ENCODE data around the gene LCOR. TPM values are rescaled to one million over a fixed set of nuclear protein-coding genes. Genes with fewer than 3 reads are reported as not detected.

LCOR gene
- total and polyA plus RNA-seq, 8 donors = 4.5 to 34.2 (median 19.5) TPM

GRCh38 chr10:97039538-97040247 is 207.6 kb downstream of the LCOR start:
- H3K4me3 ChIP-seq = no peak overlapping the region
- ATAC-seq = no peak
- H3K4me1 ChIP-seq = no peaks in the 10 kb centered on the region
- WGBS, 2 donors = 80 to 85% methylated on average over 15 to 16 of the region's 16 CpGs
- no peaks in the 10 kb centered on the region for H3K9me3 ChIP-seq
- no peak for FAIRE-seq
- no peaks in the 10 kb centered on the region for H3K27me3 ChIP-seq
- no peak for DNase-seq
- H3K36me3 ChIP-seq = no peaks in the 10 kb centered on the region
- no peak overlapping the region for H3K27ac ChIP-seq
- TF ChIP-seq CTCF (IDR thresholded peaks at IDR 0.05) = no peak
- intact Hi-C loops (cut with DNase I) = no loop called here

GRCh38 chr10:97040248-97040584 is 208.1 kb downstream of the LCOR start:
- ATAC-seq (no peak), FAIRE-seq (no peak), DNase-seq (no peak)
- H3K27me3 ChIP-seq = no peaks in the 10 kb centered on the region
- no peak overlapping the region for H3K4me3 ChIP-seq
- intact Hi-C loops (cut with DNase I) = no loop called here
- TF ChIP-seq CTCF (IDR thresholded peaks at IDR 0.05) = no peak
- H3K36me3 ChIP-seq = no peaks in the 10 kb centered on the region
- no peaks in the 10 kb centered on the region for H3K9me3 ChIP-seq
- 89 to 92% methylated on average over 9 of the region's 9 CpGs for WGBS, 2 donors
- H3K27ac ChIP-seq = no peak overlapping the region
- no peaks in the 10 kb centered on the region for H3K4me1 ChIP-seq

- Histone ChIP-seq H3K27me3 (no peaks in the 10 kb centered on the region), H3K4me1 (no peaks in the 10 kb centered on the region), H3K27ac (no peak overlapping the region), H3K9me3 (no peaks in the 10 kb centered on the region), H3K4me3 (no peak overlapping the region), H3K36me3 (no peaks in the 10 kb centered on the region)
- no peak for ATAC-seq
- FAIRE-seq = no peak
- WGBS, 2 donors = 69 to 80% methylated on average over 8 of the region's 8 CpGs
- intact Hi-C loops (cut with DNase I) = no loop called here
- no peak for DNase-seq
- no peak for TF ChIP-seq CTCF (IDR thresholded peaks at IDR 0.05)
Observed at GRCh38 chr10:97040706-97041105, 208.6 kb downstream of the LCOR start.

- 85 to 88% methylated on average over 5 of the region's 5 CpGs for WGBS, 2 donors
- Histone ChIP-seq H3K27me3 (no peaks in the 10 kb centered on the region), H3K4me3 (no peak overlapping the region), H3K4me1 (no peaks in the 10 kb centered on the region), H3K27ac (no peak overlapping the region), H3K36me3 (no peaks in the 10 kb centered on the region), H3K9me3 (no peaks in the 10 kb centered on the region)
- ATAC-seq = no peak
- intact Hi-C loops (cut with DNase I) = no loop called here
- no peak for TF ChIP-seq CTCF (IDR thresholded peaks at IDR 0.05)
- FAIRE-seq = no peak
- no peak for DNase-seq
Observed at GRCh38 chr10:97042081-97042480, 210.0 kb downstream of the LCOR start.

GRCh38 chr10:97042716-97043562 is 210.8 kb downstream of the LCOR start:
- no peak overlapping the region for H3K4me3 ChIP-seq
- no peaks in the 10 kb centered on the region for H3K4me1 ChIP-seq
- whole genome bisulfite sequencing, 2 donors = 81 to 90% methylated on average over 38 of the region's 38 CpGs
- FAIRE-seq (no peak), DNase-seq (no peak), ATAC-seq (no peak)
- no peaks in the 10 kb centered on the region for H3K27me3 ChIP-seq
- no peaks in the 10 kb centered on the region for H3K36me3 ChIP-seq
- no peak overlapping the region for H3K27ac ChIP-seq
- intact Hi-C loops (cut with DNase I) = no loop called here
- H3K9me3 ChIP-seq = no peaks in the 10 kb centered on the region
- TF ChIP-seq CTCF (IDR thresholded peaks at IDR 0.05) = no peak
